ENCODE measurements around the gene CEACAM16.
A peak's percentile ranks its signal among the peaks of the same experiment; 100 is the strongest.
"Not testable (repeated sequence)": the region's sequence is repeated elsewhere in the genome, so short reads cannot be mapped to it uniquely, and the experiment has no call there.

Gene CEACAM16

GRCh38 chr19:44703336-44704078, 4.6 kb downstream of the CEACAM16 start:
- no peak for DNase-seq

DNA sequence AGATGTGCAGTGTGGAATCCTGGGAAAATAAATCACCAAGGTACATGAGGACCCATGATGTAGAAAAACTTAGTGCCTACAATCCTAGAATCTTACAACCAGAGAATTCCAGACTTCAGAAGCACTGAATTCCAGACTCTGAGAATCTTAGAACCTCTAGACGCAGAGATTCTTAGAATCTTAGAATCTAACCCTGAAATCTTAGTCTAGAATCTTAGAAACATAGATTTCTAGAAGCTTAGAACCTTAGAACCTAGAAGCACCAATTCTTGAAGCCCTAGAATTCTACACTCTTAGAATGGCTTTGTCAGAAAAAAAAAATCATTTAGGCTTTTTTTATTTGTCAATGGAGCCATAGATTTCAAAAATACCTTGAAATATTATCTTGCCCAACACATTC, 6.0 kb downstream of the CEACAM16 start:
- no peak for DNase-seq

DNA sequence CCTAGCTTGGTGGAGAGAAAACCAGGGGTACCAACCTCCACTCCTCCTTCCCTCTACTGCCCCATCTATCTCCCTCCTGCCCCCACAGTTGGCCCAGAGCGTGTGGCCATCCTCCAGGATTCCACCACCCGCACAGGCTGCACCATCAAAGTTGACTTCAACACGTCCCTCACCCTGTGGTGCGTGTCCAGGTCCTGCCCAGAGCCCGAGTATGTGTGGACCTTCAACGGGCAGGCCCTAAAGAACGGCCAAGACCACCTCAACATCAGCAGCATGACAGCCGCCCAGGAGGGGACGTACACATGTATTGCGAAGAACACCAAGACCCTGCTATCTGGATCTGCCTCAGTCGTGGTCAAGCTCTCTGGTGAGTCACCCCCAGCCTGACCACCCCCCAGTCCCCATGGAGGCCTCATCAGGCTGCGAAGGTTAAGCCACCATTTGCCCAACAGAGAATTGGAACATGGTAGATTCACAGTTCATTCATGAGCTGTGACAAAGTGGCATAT, 6.6 kb downstream of the CEACAM16 start:
- DNase-seq, result no peak

GRCh38 chr19:44706506-44707236, 7.7 kb downstream of the CEACAM16 start:
- DNase-seq, result no peak

GRCh38 chr19:44707794-44708193, 8.8 kb downstream of the CEACAM16 start:
- no peak for DNase-seq

DNA sequence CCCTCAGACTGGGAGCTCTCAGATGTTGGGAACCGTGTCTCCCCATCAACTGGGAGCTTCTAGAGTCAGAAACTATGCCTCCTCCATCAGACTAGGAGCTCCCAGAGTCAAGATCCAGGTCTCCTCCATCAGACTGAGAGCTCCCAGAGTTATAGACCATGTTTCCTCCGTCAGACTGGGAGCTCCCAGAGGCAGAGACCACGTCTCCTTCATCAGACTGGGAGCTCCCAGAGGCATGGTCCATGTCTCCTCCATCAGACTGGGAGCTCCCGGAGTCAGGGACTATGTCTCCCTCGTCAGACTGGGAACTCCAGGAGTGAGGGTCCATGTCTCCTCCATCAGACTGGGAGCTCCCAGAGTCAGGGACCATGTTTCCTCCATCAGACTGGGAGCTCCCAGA, 10.0 kb downstream of the CEACAM16 start:
- no peak for DNase-seq

- DNase-seq, result not testable (repeated sequence)
Observed at GRCh38 chr19:44709434-44710266, 10.7 kb downstream of the CEACAM16 start.

- DNase-seq, result no peak
Observed at GRCh38 chr19:44710483-44710882, 11.5 kb downstream of the CEACAM16 start.

- DNase-seq, result no peak
Observed at GRCh38 chr19:44712864-44713515, 14.0 kb downstream of the CEACAM16 start.

GRCh38 chr19:44714597-44715169, 15.7 kb downstream of the CEACAM16 start:
- DNase-seq, result no peak

DNA sequence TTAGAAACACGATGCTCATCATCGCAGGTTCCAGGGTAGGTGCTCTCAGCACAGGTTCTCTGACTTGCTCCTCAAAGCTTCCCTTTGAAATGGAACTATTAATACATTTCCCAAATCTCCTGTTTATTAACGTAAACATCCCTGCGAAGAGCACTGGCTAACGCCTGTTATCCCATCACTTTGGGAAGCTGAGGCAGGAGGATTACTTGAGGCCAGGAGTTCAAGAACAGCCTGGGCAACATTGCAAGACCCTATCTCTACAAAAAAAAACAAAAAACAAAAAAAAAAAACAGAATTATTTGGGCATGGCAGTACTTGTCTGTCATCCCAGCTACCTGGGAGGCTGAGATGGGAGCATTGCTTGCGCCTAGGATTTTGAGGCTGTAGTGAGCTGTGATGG, 18.7 kb downstream of the CEACAM16 start:
- DNase-seq, result no peak

GRCh38 chr19:44718441-44719261, 19.7 kb downstream of the CEACAM16 start:
- no peak for DNase-seq

DNA sequence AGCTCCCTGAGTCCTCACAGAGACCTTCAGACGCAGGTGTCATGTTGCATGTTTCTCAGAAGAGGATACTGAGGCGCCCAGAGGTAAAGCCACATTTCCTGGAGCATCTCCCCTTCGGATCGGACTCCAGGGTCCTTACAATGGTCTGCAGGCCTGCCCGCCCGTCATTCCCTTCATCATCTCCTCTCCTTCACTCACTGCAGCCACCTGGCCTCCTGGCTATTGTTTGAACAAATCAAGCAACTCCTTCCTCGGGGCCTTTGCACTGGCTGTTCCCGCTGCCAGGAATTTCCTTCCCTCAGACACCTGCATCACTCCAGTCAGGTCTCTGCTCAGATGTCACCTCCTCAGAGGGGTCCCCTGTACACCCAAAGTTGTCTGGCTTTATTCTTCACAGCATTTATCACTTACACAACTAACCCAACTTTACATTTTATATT, 20.3 kb downstream of the CEACAM16 start:
- no peak for DNase-seq

DNA sequence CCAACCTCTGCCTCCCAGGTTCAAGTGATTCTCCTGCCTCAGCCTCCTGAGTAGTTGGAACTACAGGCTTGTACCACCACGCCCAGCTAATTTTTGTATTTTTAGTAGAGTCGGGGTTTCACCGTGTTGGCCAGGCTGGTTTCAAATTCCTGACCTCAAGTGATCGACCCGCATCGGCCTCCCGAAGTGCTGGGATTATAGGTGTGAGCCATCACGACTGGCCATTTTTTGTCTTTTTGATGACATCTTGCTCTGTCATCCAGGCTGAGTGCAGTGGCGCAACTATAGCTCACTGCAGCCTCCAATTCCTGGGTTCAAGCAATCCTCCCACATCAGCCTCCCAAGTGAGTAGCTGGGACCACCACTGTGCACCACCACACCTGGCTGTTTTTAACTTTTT, 21.4 kb downstream of the CEACAM16 start:
- not testable (repeated sequence) for DNase-seq

GRCh38 chr19:44720945-44721344, 22.0 kb downstream of the CEACAM16 start:
- no peak for DNase-seq

DNA sequence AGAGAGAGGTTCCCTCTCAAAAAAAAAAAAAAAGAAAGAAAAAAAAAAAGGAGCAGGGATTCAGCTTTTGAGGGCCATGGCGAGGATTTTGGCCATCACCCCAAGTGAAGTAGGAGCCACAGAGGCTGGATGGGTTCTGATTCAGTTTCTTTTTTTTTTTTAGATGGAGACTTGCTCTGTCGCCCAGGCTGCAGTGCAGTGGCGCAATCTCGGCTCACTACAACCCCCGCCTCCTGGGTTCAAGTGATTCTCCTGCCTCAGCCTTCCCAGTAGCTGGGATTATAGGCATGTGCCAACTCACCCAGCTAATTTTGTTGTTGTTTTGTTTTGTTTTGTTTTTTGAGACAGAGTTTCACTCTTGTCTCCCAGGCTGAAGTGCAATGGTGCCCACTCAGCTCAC, 22.4 kb downstream of the CEACAM16 start:
- DNase-seq, result not testable (repeated sequence)

GRCh38 chr19:44722131-44723121, 23.5 kb downstream of the CEACAM16 start:
- peak; percentile 80 to 82 for DNase-seq

DNA sequence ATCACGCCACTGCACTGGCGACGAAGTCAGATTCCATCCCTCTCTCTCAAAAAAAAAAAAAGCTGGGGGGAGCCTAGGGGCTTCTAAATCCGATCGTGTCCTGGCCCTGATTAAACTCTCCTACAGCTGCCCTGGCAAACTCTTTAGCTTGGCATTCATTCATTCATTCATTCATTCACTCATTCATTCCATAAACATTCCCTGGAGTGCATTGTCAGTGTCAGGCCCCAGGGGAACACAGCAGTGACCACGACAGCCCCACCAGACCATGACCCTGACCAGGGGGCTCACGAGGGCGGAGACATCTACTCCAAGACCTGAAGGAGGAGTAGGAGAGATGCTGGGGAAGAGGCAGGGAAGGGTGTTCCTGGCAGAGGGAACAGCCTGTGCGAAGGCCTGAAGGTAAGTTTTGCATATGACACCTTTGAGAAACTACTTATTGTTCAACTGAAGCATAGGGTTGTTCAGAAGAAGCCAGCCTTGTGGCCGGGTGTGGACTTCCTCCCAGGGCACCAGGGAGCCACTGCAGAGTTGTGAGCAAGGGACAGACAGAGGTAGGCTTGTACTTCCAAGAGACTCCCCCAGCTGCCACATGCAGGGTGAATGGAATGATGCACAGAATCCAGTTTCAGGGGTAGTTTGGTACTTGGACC, 24.5 kb downstream of the CEACAM16 start:
- DNase-seq, result peak in 1 of 2 experiments; percentile 47

GRCh38 chr19:44723952-44724319, 25.0 kb downstream of the CEACAM16 start:
- DNase-seq, result peak; percentile 57 to 68

DNA sequence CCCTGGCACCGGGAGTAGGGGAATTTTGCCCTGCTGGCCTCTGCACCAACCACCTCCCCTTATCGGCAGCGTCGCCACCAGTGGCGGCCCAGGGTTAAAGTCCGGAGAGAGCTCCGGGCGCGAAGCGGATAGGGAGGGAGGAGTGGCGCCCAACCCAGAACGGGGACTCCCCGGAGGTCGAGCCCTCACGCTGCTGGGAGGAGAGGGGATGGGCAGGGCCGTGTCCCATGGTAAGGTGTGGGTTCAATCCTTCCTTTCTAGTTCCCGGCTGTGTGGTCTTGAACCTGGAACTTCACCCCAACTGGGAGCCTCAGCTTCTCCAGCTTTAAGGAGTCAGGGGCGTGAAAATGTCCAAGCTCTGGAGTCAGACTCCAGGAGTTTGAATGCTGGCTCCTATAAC, 26.3 kb downstream of the CEACAM16 start:
- no peak for DNase-seq
